ENCODE data around the gene MBOAT1.
A peak's percentile ranks its signal among the peaks of the same experiment; 100 is the strongest.

MBOAT1 gene

DNA sequence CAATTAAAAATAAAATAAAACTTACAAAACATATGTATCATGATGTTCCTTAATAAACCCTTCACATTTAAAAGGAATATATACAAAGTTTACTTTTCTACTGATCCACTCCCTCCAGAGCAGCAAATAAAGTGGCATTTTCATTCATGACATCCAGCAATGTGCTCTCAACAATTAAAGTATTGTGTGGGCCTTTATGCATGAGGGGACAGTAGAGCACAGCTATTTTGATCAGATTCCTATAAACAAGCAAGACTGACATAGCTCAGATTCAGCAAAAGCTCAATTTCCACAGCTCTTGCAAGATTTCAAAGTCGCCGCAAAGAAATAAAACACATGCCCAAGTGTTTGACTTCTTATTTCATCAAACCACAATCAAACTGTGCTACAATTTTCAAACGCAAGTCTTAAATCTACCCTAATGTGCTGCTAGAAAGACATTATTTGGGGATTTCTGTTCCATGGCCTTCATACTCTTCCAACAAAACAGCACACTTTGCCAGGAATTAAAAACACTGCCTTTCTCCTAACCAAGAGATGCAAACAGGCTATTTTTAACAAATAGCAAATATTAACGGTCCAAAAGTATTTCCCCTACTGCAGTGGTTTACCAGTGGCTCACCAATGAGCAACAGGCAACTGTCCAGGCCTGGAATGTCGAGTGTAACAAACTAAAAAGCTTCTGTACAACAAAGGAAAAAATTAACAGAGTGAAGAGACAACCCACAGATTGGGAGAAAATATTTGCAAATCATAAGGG lies 52.3 kb downstream of the MBOAT1 start:
- Histone ChIP-seq H3K27ac (ENCODE audit: extremely low read depth, low read depth, low read length) (no peak overlapping the region), H3K36me3 (ENCODE audit: control insufficient read depth in 2 of 2, insufficient read depth in 1 of 2, low read length in 2 of 2) (no peaks in the 10 kb centered on the region), H3K4me3 (ENCODE audit: low read depth, low read length) (no peak overlapping the region), H3K4me1 (ENCODE audit: control insufficient read depth, insufficient read depth, low read length) (no peaks in the 10 kb centered on the region), H3K9me3 (ENCODE audit: control insufficient read depth, insufficient read depth, low read depth, low read length) (no peaks in the 10 kb centered on the region)
- TF ChIP-seq, protein P1, sequence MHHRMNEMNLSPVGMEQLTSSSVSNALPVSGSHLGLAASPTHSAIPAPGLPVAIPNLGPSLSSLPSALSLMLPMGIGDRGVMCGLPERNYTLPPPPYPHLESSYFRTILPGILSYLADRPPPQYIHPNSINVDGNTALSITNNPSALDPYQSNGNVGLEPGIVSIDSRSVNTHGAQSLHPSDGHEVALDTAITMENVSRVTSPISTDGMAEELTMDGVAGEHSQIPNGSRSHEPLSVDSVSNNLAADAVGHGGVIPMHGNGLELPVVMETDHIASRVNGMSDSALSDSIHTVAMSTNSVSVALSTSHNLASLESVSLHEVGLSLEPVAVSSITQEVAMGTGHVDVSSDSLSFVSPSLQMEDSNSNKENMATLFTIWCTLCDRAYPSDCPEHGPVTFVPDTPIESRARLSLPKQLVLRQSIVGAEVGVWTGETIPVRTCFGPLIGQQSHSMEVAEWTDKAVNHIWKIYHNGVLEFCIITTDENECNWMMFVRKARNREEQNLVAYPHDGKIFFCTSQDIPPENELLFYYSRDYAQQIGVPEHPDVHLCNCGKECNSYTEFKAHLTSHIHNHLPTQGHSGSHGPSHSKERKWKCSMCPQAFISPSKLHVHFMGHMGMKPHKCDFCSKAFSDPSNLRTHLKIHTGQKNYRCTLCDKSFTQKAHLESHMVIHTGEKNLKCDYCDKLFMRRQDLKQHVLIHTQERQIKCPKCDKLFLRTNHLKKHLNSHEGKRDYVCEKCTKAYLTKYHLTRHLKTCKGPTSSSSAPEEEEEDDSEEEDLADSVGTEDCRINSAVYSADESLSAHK (tag by site-specific recombination; IDR thresholded peaks at IDR 0.05), result no peak
- 0 out of 2 replicates have a peak, but pooled peaks have one; percentile 17 for TF ChIP-seq SCRT2 (tag by site-specific recombination; IDR thresholded peaks at IDR 0.05)
- CTCF ChIA-PET, result interaction anchor here (0.5 to 1.4 kb wide), 2 partner anchors 33 to 55 kb away, joined by 3 to 4 read pairs; no protein-coding TSS in a partner anchor
- POLR2A ChIA-PET, result no interaction called here

DNA sequence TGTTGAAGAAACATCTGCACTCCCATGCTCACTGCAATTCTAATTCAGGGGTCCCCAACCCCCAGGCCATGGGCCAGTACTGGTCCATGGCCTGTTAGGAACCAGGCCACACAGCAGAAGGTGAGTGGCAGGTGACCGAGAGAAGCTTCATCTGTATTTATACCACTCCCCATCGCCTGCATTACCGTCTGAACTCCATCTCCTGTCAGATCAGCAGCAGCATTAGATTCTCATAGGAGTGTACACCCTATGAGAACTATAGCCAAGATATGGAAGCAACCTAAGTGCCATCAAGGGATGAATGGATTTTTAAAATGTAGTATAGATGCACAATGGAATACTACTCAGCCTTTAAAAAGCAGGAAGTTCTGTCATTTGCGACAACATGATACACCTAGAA lies 53.2 kb downstream of the MBOAT1 start:
- CTCF ChIA-PET, result no interaction called here

DNA sequence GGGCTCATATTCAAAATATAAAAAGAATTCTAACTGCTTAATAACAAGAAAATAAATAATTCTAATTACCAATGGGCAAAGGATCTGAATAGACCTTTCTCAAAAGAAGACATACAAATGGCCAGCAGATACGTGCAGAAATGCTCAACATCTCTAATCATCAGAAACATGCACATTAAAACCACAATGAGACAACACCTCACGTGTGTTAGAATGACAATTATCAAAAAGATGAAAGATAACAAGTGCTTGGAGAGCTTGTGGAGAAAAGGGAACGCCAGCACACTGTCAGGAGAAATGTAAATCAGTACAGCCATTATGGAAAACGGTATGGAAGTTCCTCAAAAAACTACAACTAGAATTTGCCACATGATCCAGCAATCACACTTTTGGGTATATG lies 53.6 kb downstream of the MBOAT1 start:
- POLR2A ChIA-PET, result no interaction called here
- Histone ChIP-seq H3K4me3 (ENCODE audit: low read depth, low read length) (no peak overlapping the region), H3K9me3 (ENCODE audit: control insufficient read depth, insufficient read depth, low read depth, low read length) (no peaks in the 10 kb centered on the region), H3K27ac (ENCODE audit: extremely low read depth, low read depth, low read length) (no peak overlapping the region), H3K36me3 (ENCODE audit: control insufficient read depth in 2 of 2, insufficient read depth in 1 of 2, low read length in 2 of 2) (no peaks in the 10 kb centered on the region), H3K4me1 (ENCODE audit: control insufficient read depth, insufficient read depth, low read length) (no peaks in the 10 kb centered on the region)
- CTCF ChIA-PET, result no interaction called here
- no peak for TF ChIP-seq ZNF239 (tag by site-specific recombination; IDR thresholded peaks at IDR 0.05)
- TF ChIP-seq ZNF132 (tag by site-specific recombination; IDR thresholded peaks at IDR 0.05; ENCODE audit: borderline replicate concordance), result no peak
- no peak for TF ChIP-seq ZNF311 (tag by site-specific recombination; IDR thresholded peaks at IDR 0.05; ENCODE audit: borderline replicate concordance)
- TF ChIP-seq, protein P2, sequence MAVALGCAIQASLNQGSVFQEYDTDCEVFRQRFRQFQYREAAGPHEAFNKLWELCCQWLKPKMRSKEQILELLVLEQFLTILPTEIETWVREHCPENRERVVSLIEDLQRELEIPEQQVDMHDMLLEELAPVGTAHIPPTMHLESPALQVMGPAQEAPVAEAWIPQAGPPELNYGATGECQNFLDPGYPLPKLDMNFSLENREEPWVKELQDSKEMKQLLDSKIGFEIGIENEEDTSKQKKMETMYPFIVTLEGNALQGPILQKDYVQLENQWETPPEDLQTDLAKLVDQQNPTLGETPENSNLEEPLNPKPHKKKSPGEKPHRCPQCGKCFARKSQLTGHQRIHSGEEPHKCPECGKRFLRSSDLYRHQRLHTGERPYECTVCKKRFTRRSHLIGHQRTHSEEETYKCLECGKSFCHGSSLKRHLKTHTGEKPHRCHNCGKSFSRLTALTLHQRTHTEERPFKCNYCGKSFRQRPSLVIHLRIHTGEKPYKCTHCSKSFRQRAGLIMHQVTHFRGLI (tag by site-specific recombination; IDR thresholded peaks at IDR 0.05), result no peak
- no peak for TF ChIP-seq ZNF174 (tag by site-specific recombination; IDR thresholded peaks at IDR 0.05)
- TF ChIP-seq ZNF670 (tag by site-specific recombination; IDR thresholded peaks at IDR 0.05; ENCODE audit: low read depth), result no peak
- TF ChIP-seq ZNF146 (tag by site-specific recombination; IDR thresholded peaks at IDR 0.05), result no peak
- no peak for TF ChIP-seq ZBTB20 (tag by site-specific recombination; IDR thresholded peaks at IDR 0.05)
- no peak for TF ChIP-seq ZNF423 (tag by site-specific recombination; IDR thresholded peaks at IDR 0.05)
- TF ChIP-seq, protein P3, sequence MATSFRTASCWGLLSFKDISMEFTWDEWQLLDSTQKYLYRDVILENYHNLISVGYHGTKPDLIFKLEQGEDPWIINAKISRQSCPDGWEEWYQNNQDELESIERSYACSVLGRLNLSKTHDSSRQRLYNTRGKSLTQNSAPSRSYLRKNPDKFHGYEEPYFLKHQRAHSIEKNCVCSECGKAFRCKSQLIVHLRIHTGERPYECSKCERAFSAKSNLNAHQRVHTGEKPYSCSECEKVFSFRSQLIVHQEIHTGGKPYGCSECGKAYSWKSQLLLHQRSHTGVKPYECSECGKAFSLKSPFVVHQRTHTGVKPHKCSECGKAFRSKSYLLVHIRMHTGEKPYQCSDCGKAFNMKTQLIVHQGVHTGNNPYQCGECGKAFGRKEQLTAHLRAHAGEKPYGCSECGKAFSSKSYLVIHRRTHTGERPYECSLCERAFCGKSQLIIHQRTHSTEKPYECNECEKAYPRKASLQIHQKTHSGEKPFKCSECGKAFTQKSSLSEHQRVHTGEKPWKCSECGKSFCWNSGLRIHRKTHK (tag by site-specific recombination; IDR thresholded peaks at IDR 0.05), result no peak
- TF ChIP-seq, protein P4, sequence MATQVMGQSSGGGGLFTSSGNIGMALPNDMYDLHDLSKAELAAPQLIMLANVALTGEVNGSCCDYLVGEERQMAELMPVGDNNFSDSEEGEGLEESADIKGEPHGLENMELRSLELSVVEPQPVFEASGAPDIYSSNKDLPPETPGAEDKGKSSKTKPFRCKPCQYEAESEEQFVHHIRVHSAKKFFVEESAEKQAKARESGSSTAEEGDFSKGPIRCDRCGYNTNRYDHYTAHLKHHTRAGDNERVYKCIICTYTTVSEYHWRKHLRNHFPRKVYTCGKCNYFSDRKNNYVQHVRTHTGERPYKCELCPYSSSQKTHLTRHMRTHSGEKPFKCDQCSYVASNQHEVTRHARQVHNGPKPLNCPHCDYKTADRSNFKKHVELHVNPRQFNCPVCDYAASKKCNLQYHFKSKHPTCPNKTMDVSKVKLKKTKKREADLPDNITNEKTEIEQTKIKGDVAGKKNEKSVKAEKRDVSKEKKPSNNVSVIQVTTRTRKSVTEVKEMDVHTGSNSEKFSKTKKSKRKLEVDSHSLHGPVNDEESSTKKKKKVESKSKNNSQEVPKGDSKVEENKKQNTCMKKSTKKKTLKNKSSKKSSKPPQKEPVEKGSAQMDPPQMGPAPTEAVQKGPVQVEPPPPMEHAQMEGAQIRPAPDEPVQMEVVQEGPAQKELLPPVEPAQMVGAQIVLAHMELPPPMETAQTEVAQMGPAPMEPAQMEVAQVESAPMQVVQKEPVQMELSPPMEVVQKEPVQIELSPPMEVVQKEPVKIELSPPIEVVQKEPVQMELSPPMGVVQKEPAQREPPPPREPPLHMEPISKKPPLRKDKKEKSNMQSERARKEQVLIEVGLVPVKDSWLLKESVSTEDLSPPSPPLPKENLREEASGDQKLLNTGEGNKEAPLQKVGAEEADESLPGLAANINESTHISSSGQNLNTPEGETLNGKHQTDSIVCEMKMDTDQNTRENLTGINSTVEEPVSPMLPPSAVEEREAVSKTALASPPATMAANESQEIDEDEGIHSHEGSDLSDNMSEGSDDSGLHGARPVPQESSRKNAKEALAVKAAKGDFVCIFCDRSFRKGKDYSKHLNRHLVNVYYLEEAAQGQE (tag by site-specific recombination; IDR thresholded peaks at IDR 0.05), result no peak
- TF ChIP-seq IKZF3 (tag by site-specific recombination; IDR thresholded peaks at IDR 0.05), result no peak
- TF ChIP-seq ZXDB (tag by site-specific recombination; IDR thresholded peaks at IDR 0.05), result no peak
- TF ChIP-seq, protein P5, sequence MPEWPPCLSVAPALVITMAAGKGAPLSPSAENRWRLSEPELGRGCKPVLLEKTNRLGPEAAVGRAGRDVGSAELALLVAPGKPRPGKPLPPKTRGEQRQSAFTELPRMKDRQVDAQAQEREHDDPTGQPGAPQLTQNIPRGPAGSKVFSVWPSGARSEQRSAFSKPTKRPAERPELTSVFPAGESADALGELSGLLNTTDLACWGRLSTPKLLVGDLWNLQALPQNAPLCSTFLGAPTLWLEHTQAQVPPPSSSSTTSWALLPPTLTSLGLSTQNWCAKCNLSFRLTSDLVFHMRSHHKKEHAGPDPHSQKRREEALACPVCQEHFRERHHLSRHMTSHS (tag by site-specific recombination; IDR thresholded peaks at IDR 0.05), result no peak
- no peak for TF ChIP-seq ZNF623 (tag by site-specific recombination; IDR thresholded peaks at IDR 0.05)
- TF ChIP-seq ZNF596 (tag by site-specific recombination; IDR thresholded peaks at IDR 0.05), result no peak
- TF ChIP-seq, protein P6, sequence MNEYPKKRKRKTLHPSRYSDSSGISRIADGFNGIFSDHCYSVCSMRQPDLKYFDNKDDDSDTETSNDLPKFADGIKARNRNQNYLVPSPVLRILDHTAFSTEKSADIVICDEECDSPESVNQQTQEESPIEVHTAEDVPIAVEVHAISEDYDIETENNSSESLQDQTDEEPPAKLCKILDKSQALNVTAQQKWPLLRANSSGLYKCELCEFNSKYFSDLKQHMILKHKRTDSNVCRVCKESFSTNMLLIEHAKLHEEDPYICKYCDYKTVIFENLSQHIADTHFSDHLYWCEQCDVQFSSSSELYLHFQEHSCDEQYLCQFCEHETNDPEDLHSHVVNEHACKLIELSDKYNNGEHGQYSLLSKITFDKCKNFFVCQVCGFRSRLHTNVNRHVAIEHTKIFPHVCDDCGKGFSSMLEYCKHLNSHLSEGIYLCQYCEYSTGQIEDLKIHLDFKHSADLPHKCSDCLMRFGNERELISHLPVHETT (tag by site-specific recombination; IDR thresholded peaks at IDR 0.05), result no peak

More for the DNA sequence above, 53.2 kb downstream of the MBOAT1 start:
- Histone ChIP-seq H3K27ac (ENCODE audit: extremely low read depth, low read depth, low read length) (no peak overlapping the region), H3K9me3 (ENCODE audit: control insufficient read depth, insufficient read depth, low read depth, low read length) (no peaks in the 10 kb centered on the region), H3K36me3 (ENCODE audit: control insufficient read depth in 2 of 2, insufficient read depth in 1 of 2, low read length in 2 of 2) (no peaks in the 10 kb centered on the region), H3K4me3 (ENCODE audit: low read depth, low read length) (no peak overlapping the region), H3K4me1 (ENCODE audit: control insufficient read depth, insufficient read depth, low read length) (no peaks in the 10 kb centered on the region)
- TF ChIP-seq ZNF610 (tag by site-specific recombination; IDR thresholded peaks at IDR 0.05; ENCODE audit: borderline replicate concordance) (peak; percentile 98), RBAK (tag by site-specific recombination; IDR thresholded peaks at IDR 0.05) (no peak)
- POLR2A ChIA-PET, result no interaction called here

All from HEK293 (cell line).